CD4-positive, CD25-positive, alpha-beta regulatory T cell (primary cell): ENCODE data around the gene OCRL. TPM values are rescaled to one million over a fixed set of nuclear protein-coding genes. Genes with fewer than 3 reads are reported as not detected.

ENCODE experiments used
- ATAC-seq, 2 donors: fragments of 150-1000 bp; cut with Tn5 transposase; one replicate each; pipeline ENCODE4 v1.10.0; 2021; ENCODE audit warnings: low read depth in 2 of 2, moderate number of reproducible peaks in 2 of 2, moderate library complexity in 1 of 2
- DNase-seq, 3 donors: peaks; one replicate each; pipeline versions ENCODE4 v3.0.0 to v3.0.0-alpha.2; 2012 to 2022; ENCODE audit warnings: mixed read lengths in 1 of 3
- H3K27ac ChIP-seq: one replicate; pipeline ENCODE4 v1.7.0; 2013; ENCODE audit warnings: mild to moderate bottlenecking, low read length; ENCODE audit not compliant: insufficient read depth, poor library complexity, severe bottlenecking
- H3K27me3 ChIP-seq: one replicate; pipeline ENCODE4 v1.7.0; 2013; ENCODE audit warnings: low read length; ENCODE audit not compliant: control insufficient read depth, insufficient read depth
- H3K36me3 ChIP-seq: one replicate; pipeline ENCODE4 v1.7.0; 2013; ENCODE audit warnings: mild to moderate bottlenecking, low read length, moderate library complexity; ENCODE audit not compliant: control insufficient read depth, insufficient read depth
- H3K4me1 ChIP-seq: 2 replicates; pipeline ENCODE4 v1.7.0; 2013; ENCODE audit warnings: mild to moderate bottlenecking, low read length; ENCODE audit not compliant: insufficient read depth, control insufficient read depth, poor library complexity, severe bottlenecking
- H3K4me3 ChIP-seq: one replicate; pipeline ENCODE4 v1.7.0; 2013; ENCODE audit warnings: low read depth, mild to moderate bottlenecking, low read length, moderate library complexity
- H3K9me3 ChIP-seq, 2 experiments: 1 replicate in 1 of 2; 2 replicates in 1 of 2; pipeline ENCODE4 v1.7.0; 2013; ENCODE audit warnings: low read length in 2 of 2, mild to moderate bottlenecking in 1 of 2, moderate library complexity in 1 of 2; ENCODE audit not compliant: control insufficient read depth in 2 of 2
- H3K27ac Mint-ChIP-seq, 3 donors: one replicate each; pipeline ENCODE4 v1.8.0; 2020 to 2022; ENCODE audit warnings: mild to moderate bottlenecking in 3 of 3, mixed read lengths in 3 of 3, moderate library complexity in 2 of 3
- H3K27me3 Mint-ChIP-seq: one replicate; pipeline ENCODE4 v1.8.0; 2022; ENCODE audit warnings: mild to moderate bottlenecking, mixed read lengths
- H3K36me3 Mint-ChIP-seq: one replicate; pipeline ENCODE4 v1.8.0; 2020; ENCODE audit warnings: mixed read lengths
- H3K4me1 Mint-ChIP-seq, 4 donors: one replicate each; pipeline ENCODE4 v1.8.0; 2020 to 2022; ENCODE audit warnings: mixed read lengths in 4 of 4, mild to moderate bottlenecking in 1 of 4
- H3K4me3 Mint-ChIP-seq, 4 donors: one replicate each; pipeline ENCODE4 v1.8.0; 2020 to 2022; ENCODE audit warnings: mild to moderate bottlenecking in 4 of 4, mixed read lengths in 4 of 4, moderate library complexity in 3 of 4
- H3K9me3 Mint-ChIP-seq, 7 donors: one replicate each; pipeline ENCODE4 v1.8.0; 2020 to 2022; ENCODE audit warnings: mixed read lengths in 7 of 7, mild to moderate bottlenecking in 3 of 7, moderate library complexity in 2 of 7
- polyA plus RNA-seq, 4 donors: library from polyadenylated mRNA; unstranded; fragments of 300-500 nt; fragmentation: Illumina TruSeq; gene quantifications; one replicate each; pipeline ENCODE4 v1.2.3, GENCODE V29; 2021
- total RNA-seq: library from RNA; stranded (reverse); gene quantifications from one replicate; pipeline ENCODE4 v1.2.3, GENCODE V29; 2022

OCRL gene
- total and polyA plus RNA-seq, 5 donors from 2014 or later = 0.05 to 1.4 (median 0.25) TPM

GRCh38 chrX:129511689-129512088 is 28.4 kb upstream of the OCRL start:
- H3K4me1 ChIP-seq = no peaks in the 10 kb centered on the region

GRCh38 chrX:129512409-129512808 is 27.6 kb upstream of the OCRL start:
- no peaks in the 10 kb centered on the region for H3K36me3 ChIP-seq
- peaks cover 0 to 3% (median 0%) of the 10 kb centered on the region in 7 donors for H3K9me3 Mint-ChIP-seq

More at GRCh38 chrX:129511689-129512088, 28.4 kb upstream of the OCRL start:
- H3K9me3 ChIP-seq = no peaks in the 10 kb centered on the region
- Mint-ChIP-seq H3K36me3 (no peaks in the 10 kb centered on the region), H3K4me3 (no peak overlapping the region), H3K27me3 (peaks cover 6% of the 10 kb centered on the region), H3K9me3 (peaks cover 0 to 3% (median 0%) of the 10 kb centered on the region in 7 donors), H3K27ac (no peak overlapping the region), H3K4me1 (no peaks in the 10 kb centered on the region)
- H3K36me3 ChIP-seq = no peaks in the 10 kb centered on the region
- H3K4me3 ChIP-seq = no peak overlapping the region
- DNase-seq (no peak), ATAC-seq (no peak)
- H3K27me3 ChIP-seq = no peaks in the 10 kb centered on the region
- H3K27ac ChIP-seq = no peak overlapping the region

GRCh38 chrX:129516402-129516801 is 23.7 kb upstream of the OCRL start:
- Histone ChIP-seq H3K4me1 (no peaks in the 10 kb centered on the region), H3K9me3 (no peaks in the 10 kb centered on the region), H3K4me3 (no peak overlapping the region), H3K36me3 (no peaks in the 10 kb centered on the region), H3K27ac (no peak overlapping the region), H3K27me3 (peaks cover 1% of the 10 kb centered on the region)
- peaks cover 0 to 1% (median 0%) of the 10 kb centered on the region in 7 donors for H3K9me3 Mint-ChIP-seq
- no peak overlapping the region for H3K4me3 Mint-ChIP-seq
- no peak for DNase-seq
- no peak overlapping the region for H3K27ac Mint-ChIP-seq
- peaks cover 7% of the 10 kb centered on the region for H3K27me3 Mint-ChIP-seq
- ATAC-seq = no peak
- H3K4me1 Mint-ChIP-seq = no peaks in the 10 kb centered on the region
- H3K36me3 Mint-ChIP-seq = no peaks in the 10 kb centered on the region

More at GRCh38 chrX:129512409-129512808, 27.6 kb upstream of the OCRL start:
- Mint-ChIP-seq H3K36me3 (no peaks in the 10 kb centered on the region), H3K27ac (no peak overlapping the region), H3K4me3 (no peak overlapping the region), H3K27me3 (peaks cover 6% of the 10 kb centered on the region), H3K4me1 (no peaks in the 10 kb centered on the region)
- no peak overlapping the region for H3K27ac ChIP-seq
- H3K27me3 ChIP-seq = no peaks in the 10 kb centered on the region
- no peak for DNase-seq
- ATAC-seq = no peak
- no peaks in the 10 kb centered on the region for H3K4me1 ChIP-seq
- no peak overlapping the region for H3K4me3 ChIP-seq
- no peaks in the 10 kb centered on the region for H3K9me3 ChIP-seq

- no peaks in the 10 kb centered on the region for H3K36me3 ChIP-seq
- Mint-ChIP-seq H3K27ac (no peak overlapping the region), H3K36me3 (no peaks in the 10 kb centered on the region), H3K9me3 (peaks cover 0 to 1% (median 0%) of the 10 kb centered on the region in 7 donors), H3K4me3 (no peak overlapping the region), H3K27me3 (peaks cover 25% of the 10 kb centered on the region), H3K4me1 (peaks cover 0 to 7% (median 3%) of the 10 kb centered on the region in 4 donors)
- no peak for DNase-seq
- no peak for ATAC-seq
- no peak overlapping the region for H3K4me3 ChIP-seq
- H3K4me1 ChIP-seq = peaks cover 4% of the 10 kb centered on the region
- no peaks in the 10 kb centered on the region for H3K9me3 ChIP-seq
- H3K27me3 ChIP-seq = peaks cover 7% of the 10 kb centered on the region
- no peak overlapping the region for H3K27ac ChIP-seq
Measured at GRCh38 chrX:129520151-129520550, 19.9 kb upstream of the OCRL start.

GRCh38 chrX:129522184-129523078 is 17.6 kb upstream of the OCRL start:
- Mint-ChIP-seq H3K4me3 (peak overlapping the region; percentile 64 to 91 (median 84)), H3K36me3 (no peaks in the 10 kb centered on the region), H3K27me3 (peaks cover 29% of the 10 kb centered on the region), H3K27ac (peak overlapping the region in 1 of 3 donors; percentile 48), H3K4me1 (peaks cover 0 to 7% (median 3%) of the 10 kb centered on the region in 4 donors), H3K9me3 (no peaks in the 10 kb centered on the region)
- Histone ChIP-seq H3K4me1 (peaks cover 4% of the 10 kb centered on the region), H3K36me3 (no peaks in the 10 kb centered on the region), H3K27ac (no peak overlapping the region), H3K9me3 (no peaks in the 10 kb centered on the region), H3K4me3 (no peak overlapping the region), H3K27me3 (peaks cover 7% of the 10 kb centered on the region)
- ATAC-seq = no peak
- no peak for DNase-seq

GRCh38 chrX:129523079-129523911 is 16.8 kb upstream of the OCRL start, which contains the start of gene SMARCA1:
Gene SMARCA1, minus strand, starts transcription at chrX:129523490. Its CDS starts 120 bp downstream, at chrX:129523370.
- Mint-ChIP-seq H3K4me1 (peaks cover 0 to 7% (median 3%) of the 10 kb centered on the region in 4 donors), H3K27me3 (peaks cover 29% of the 10 kb centered on the region), H3K4me3 (peak within 1 kb of the TSS; percentile 64 to 92 (median 85)), H3K36me3 (no peaks in the 10 kb centered on the region), H3K9me3 (no peaks in the 10 kb centered on the region), H3K27ac (peak within 1 kb of the TSS in 1 of 3 donors; percentile 48)
- Histone ChIP-seq H3K36me3 (no peaks in the 10 kb centered on the region), H3K4me1 (peaks cover 4% of the 10 kb centered on the region), H3K27me3 (peaks cover 7% of the 10 kb centered on the region), H3K27ac (no peak within 1 kb of the TSS), H3K9me3 (no peaks in the 10 kb centered on the region), H3K4me3 (no peak within 1 kb of the TSS)
- ATAC-seq (no peak), DNase-seq (no peak)

GRCh38 chrX:129524250-129524850 is 15.7 kb upstream of the OCRL start:
- Histone ChIP-seq H3K9me3 (no peaks in the 10 kb centered on the region), H3K27me3 (peaks cover 7% of the 10 kb centered on the region), H3K4me1 (peaks cover 4% of the 10 kb centered on the region), H3K27ac (no peak overlapping the region), H3K4me3 (no peak overlapping the region), H3K36me3 (no peaks in the 10 kb centered on the region)
- Mint-ChIP-seq H3K36me3 (no peaks in the 10 kb centered on the region), H3K27me3 (peaks cover 29% of the 10 kb centered on the region), H3K27ac (no peak overlapping the region), H3K4me1 (peaks cover 0 to 7% (median 3%) of the 10 kb centered on the region in 4 donors), H3K4me3 (peak overlapping the region; percentile 20 to 92 (median 84)), H3K9me3 (no peaks in the 10 kb centered on the region)
- ATAC-seq = no peak
- DNase-seq = no peak
